Thyroid gland (tissue), 4 donors: ENCODE data around the gene IZUMO1. TPM values are rescaled to one million over a fixed set of nuclear protein-coding genes. Genes with fewer than 3 reads are reported as not detected.

Source experiments
- DNase-seq, 2 donors: peaks; one replicate each; pipeline ENCODE4 v3.0.0-alpha.2; 2019
- H3K27ac ChIP-seq, 3 donors: fragments of 200-600 bp; sonication (generic); 1 replicate in 2 of 3; 2 replicates in 1 of 3; pipeline ENCODE4 v1.5.1; 2016 to 2019; ENCODE audit warnings: mild to moderate bottlenecking in 1 of 3, moderate library complexity in 1 of 3
- H3K27me3 ChIP-seq: fragments of 200-600 bp; sonication (generic); one replicate; pipeline ENCODE4 v1.5.1; 2019
- H3K36me3 ChIP-seq, 2 donors: fragments of 200-600 bp; sonication (generic); one replicate each; pipeline ENCODE4 v1.5.1; 2016 to 2019
- H3K4me1 ChIP-seq, 2 donors: fragments of 200-600 bp; sonication (generic); one replicate each; pipeline ENCODE4 v1.5.1; 2017 to 2019
- H3K4me3 ChIP-seq, 3 donors: fragments of 200-600 bp; sonication (generic); replicated peaks in 1 of 3; 1 replicate in 2 of 3; 2 replicates in 1 of 3; pipeline ENCODE4 v1.5.1; 2016; ENCODE audit warnings: mild to moderate bottlenecking in 1 of 3
- H3K9me3 ChIP-seq: fragments of 200-600 bp; sonication (generic); one replicate; pipeline ENCODE4 v1.5.1; 2017
- POLR2A ChIP-seq, 2 donors: fragments of 450-650 bp; IDR thresholded peaks; one replicate each; pipeline ENCODE4 v1.6.1; 2017; ENCODE audit warnings: antibody characterized with exemption in 2 of 2, mild to moderate bottlenecking in 2 of 2, moderate library complexity in 1 of 2
- WGBS, 2 donors: methylation state at CpG; one replicate each; pipeline ENCODE4 v1.1.5; 2017; 5-methylcytosine and 5-hydroxymethylcytosine counted together
- intact Hi-C: fragments of 100-400 bp; cut with DNase I; formaldehyde crosslinking; loops from one replicate; pipeline ENCODE4 v1.15.1; 2023
- total RNA-seq, 4 donors: library from RNA; depleted of rRNA; stranded (reverse); fragments of >200 nt; gene quantifications; one replicate each; pipeline ENCODE4 v1.2.3, GENCODE V29; 2016
- TF ChIP-seq, protein P1 (sequence below), 6 experiments: fragments of 200-600 bp in 3 of 6; fragments of 450-650 bp in 3 of 6; sonication (generic) in 3 of 6; IDR thresholded peaks; one replicate each; pipeline ENCODE4 v1.5.1; 2016 to 2019; ENCODE audit warnings: antibody characterized with exemption in 6 of 6, mild to moderate bottlenecking in 2 of 6, inconsistent platforms in 1 of 6, moderate library complexity in 1 of 6

Gene IZUMO1
- total RNA-seq, 4 donors from 2014 or later = 1.1 TPM; not detected in 2

DNA sequence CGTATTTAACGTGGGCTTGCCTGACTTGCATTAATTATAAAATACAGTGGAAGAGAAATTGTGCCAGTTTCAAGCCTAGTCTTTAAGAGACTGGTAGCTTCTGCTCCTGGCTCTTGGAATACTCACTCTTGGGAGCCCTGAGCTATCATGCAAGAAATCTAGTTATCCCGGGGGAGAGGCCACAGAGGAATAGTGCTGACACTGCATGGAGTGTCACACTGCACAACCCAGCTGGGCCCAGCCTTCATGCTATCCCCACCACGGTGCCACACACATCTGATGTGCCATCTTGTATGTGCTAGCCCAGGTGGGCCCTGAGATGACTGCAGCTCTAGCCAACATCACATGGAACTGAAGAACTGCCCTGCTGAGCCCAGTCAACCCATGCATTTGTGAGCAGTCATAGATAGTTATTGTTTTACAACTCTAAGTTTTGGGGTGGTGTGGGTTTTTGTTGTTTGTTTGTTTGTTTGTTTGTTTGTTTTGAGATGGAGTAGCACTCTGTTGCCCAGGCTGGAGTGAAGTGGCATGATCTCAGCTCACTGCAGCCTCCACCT lies 35.5 kb downstream of the IZUMO1 start:
- H3K27me3 ChIP-seq = no peaks in the 10 kb centered on the region
- no peak overlapping the region for H3K27ac ChIP-seq
- no peaks in the 10 kb centered on the region for H3K9me3 ChIP-seq
- no peak overlapping the region for H3K4me3 ChIP-seq
- no peak for TF ChIP-seq POLR2A (IDR thresholded peaks at IDR 0.05)
- TF ChIP-seq, protein P1, sequence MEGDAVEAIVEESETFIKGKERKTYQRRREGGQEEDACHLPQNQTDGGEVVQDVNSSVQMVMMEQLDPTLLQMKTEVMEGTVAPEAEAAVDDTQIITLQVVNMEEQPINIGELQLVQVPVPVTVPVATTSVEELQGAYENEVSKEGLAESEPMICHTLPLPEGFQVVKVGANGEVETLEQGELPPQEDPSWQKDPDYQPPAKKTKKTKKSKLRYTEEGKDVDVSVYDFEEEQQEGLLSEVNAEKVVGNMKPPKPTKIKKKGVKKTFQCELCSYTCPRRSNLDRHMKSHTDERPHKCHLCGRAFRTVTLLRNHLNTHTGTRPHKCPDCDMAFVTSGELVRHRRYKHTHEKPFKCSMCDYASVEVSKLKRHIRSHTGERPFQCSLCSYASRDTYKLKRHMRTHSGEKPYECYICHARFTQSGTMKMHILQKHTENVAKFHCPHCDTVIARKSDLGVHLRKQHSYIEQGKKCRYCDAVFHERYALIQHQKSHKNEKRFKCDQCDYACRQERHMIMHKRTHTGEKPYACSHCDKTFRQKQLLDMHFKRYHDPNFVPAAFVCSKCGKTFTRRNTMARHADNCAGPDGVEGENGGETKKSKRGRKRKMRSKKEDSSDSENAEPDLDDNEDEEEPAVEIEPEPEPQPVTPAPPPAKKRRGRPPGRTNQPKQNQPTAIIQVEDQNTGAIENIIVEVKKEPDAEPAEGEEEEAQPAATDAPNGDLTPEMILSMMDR (IDR thresholded peaks at IDR 0.05) = no peak
- peaks cover 6 to 23% of the 10 kb centered on the region in 2 donors for H3K4me1 ChIP-seq
- 85 to 100% methylated on average over 4 of the region's 4 CpGs for WGBS, 2 donors
- DNase-seq = no peak
- H3K36me3 ChIP-seq = no peaks in the 10 kb centered on the region
- intact Hi-C loops = loop anchor here (5.0 kb wide), 1 partner anchor 34 kb away; no protein-coding TSS in a partner anchor

DNA sequence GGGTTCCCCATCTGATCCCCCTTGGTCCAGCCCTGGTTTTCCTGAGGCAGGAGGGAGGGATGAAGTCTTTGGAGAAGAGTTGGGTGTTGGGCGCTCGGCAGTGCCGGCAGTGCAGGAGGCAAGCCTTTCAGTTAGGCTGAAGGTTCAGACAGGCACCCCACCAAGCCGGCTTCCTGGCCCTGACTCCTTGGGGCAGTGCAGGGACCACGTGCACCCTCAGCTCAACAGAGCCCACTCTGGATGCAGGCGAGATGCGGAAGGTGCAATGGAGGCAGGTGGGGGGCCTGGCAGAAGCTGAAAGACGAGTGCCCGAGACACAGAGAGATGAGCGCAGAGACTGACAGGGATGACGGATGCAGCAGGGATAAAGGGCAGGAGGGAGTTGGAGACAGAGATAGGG lies 38.2 kb downstream of the IZUMO1 start:
- no peak overlapping the region for H3K4me3 ChIP-seq
- intact Hi-C loops = no loop called here
- H3K27ac ChIP-seq = no peak overlapping the region
- no peaks in the 10 kb centered on the region for H3K36me3 ChIP-seq
- 65 to 67% methylated on average over 11 of the region's 11 CpGs for WGBS, 2 donors
- no peaks in the 10 kb centered on the region for H3K9me3 ChIP-seq
- no peaks in the 10 kb centered on the region for H3K27me3 ChIP-seq
- no peak for TF ChIP-seq POLR2A (IDR thresholded peaks at IDR 0.05)
- TF ChIP-seq, protein P1 (IDR thresholded peaks at IDR 0.05) = no peak
- no peak for DNase-seq
- H3K4me1 ChIP-seq = peaks cover 0 to 8% of the 10 kb centered on the region in 2 donors

- TF ChIP-seq, protein P1 (IDR thresholded peaks at IDR 0.05) = no peak
- no peak for TF ChIP-seq POLR2A (IDR thresholded peaks at IDR 0.05)
- Histone ChIP-seq H3K9me3 (no peaks in the 10 kb centered on the region), H3K4me3 (no peak overlapping the region), H3K27me3 (no peaks in the 10 kb centered on the region), H3K27ac (no peak overlapping the region), H3K4me1 (no peaks in the 10 kb centered on the region), H3K36me3 (no peaks in the 10 kb centered on the region)
- WGBS, 2 donors = 36 to 83% methylated on average over 2 of the region's 2 CpGs
- no peak for DNase-seq
- intact Hi-C loops = loop anchor here (2.0 kb wide), 1 partner anchor 39 kb away; no protein-coding TSS in a partner anchor
Measured at GRCh38 chr19:48705431-48705830, 41.3 kb downstream of the IZUMO1 start.

DNA sequence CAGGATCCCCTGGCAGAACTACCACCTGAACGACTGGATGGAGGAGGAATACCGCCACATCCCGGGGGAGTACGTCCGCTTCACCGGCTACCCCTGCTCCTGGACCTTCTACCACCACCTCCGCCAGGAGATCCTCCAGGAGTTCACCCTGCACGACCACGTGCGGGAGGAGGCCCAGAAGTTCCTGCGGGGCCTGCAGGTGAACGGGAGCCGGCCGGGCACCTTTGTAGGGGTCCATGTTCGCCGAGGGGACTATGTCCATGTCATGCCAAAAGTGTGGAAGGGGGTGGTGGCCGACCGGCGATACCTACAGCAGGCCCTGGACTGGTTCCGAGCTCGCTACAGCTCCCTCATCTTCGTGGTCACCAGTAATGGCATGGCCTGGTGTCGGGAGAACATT lies 43.4 kb downstream of the IZUMO1 start:
- TF ChIP-seq, protein P1 (IDR thresholded peaks at IDR 0.05) = no peak
- TF ChIP-seq POLR2A (IDR thresholded peaks at IDR 0.05) = no peak
- Histone ChIP-seq H3K36me3 (no peaks in the 10 kb centered on the region), H3K27ac (no peak overlapping the region), H3K4me3 (no peak overlapping the region), H3K4me1 (no peaks in the 10 kb centered on the region), H3K9me3 (no peaks in the 10 kb centered on the region), H3K27me3 (no peaks in the 10 kb centered on the region)
- intact Hi-C loops = no loop called here
- DNase-seq = no peak
- WGBS, 2 donors = 93 to 97% methylated on average over 16 to 23 of the region's 23 CpGs

DNA sequence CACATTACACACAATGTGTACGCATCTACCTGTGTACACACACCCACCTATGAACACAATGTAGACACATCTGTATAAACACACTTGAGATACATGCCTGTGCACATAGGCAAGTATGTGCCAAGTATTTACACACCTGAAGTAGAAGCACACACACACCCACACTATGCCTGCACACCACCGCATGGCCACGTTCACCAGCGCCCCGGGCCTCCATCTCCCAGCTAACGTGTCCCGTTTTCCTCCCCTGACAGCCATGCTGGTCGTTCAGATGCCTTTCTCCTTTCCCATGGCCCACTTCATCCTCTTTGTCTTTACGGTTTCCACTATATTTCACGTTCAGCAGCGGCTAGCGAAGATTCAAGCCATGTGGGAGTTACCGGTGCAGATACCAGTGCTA lies 44.0 kb downstream of the IZUMO1 start:
- intact Hi-C loops = no loop called here
- 93% methylated on average over 13 of the region's 13 CpGs for WGBS, 2 donors
- H3K27ac ChIP-seq = no peak overlapping the region
- no peaks in the 10 kb centered on the region for H3K27me3 ChIP-seq
- no peak for TF ChIP-seq POLR2A (IDR thresholded peaks at IDR 0.05)
- TF ChIP-seq, protein P1 (IDR thresholded peaks at IDR 0.05) = no peak
- H3K4me1 ChIP-seq = no peaks in the 10 kb centered on the region
- H3K9me3 ChIP-seq = no peaks in the 10 kb centered on the region
- H3K4me3 ChIP-seq = no peak overlapping the region
- H3K36me3 ChIP-seq = no peaks in the 10 kb centered on the region
- DNase-seq = no peak
